ENCODE results near the gene MCOLN1. TPM values are rescaled to one million over a fixed set of nuclear protein-coding genes. Genes with fewer than 3 reads are reported as not detected.

MCOLN1 gene
- total and polyA plus RNA-seq, 9 of the 15 experiments (the other 6 are each of a cell fraction or from before 2014, with no cell fraction given): 0.25 to 15.4 (median 7.1) TPM

DNA sequence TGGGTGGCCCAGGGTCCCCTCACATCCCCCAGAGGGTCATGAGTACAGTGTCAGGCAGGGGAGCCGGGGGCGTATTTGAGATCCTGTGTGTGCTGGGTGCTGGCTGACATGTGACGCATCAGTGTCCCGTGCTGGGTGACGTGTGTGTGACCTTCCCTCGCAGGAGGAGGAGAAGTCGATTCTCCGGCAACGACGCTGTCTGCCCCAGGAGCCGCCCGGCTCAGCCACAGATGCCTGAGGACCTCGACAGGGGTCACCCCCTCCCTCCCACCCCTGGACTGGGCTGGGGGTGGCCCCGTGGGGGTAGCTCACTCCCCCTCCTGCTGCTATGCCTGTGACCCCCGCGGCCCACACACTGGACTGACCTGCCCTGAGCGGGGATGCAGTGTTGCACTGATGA, 38.9 kb downstream of the MCOLN1 start:
- 11% methylated on average over 6 of the region's 17 CpGs for WGBS (ENCODE audit: insufficient coverage, low coverage, missing lambda C conversion rate)
- no peaks in the 10 kb centered on the region for H3K9me1 ChIP-seq (ENCODE audit: control insufficient read depth, insufficient read depth, low read length)
- no peak overlapping the region for H3K4me2 ChIP-seq (ENCODE audit: insufficient read depth, low read length)
- H2AFZ ChIP-seq (ENCODE audit: low read depth, low read length): no peak overlapping the region
- in situ Hi-C loops (cut with MboI): no loop called here
- no peak overlapping the region for H3K27ac ChIP-seq (ENCODE audit: extremely low read depth, low read depth, low read length)
- ATAC-seq (no peak), FAIRE-seq (no peak), DNase-seq (ENCODE audit: extremely low read depth in 1 of 4, low spot score in 3 of 4) (no peak)
- H4K20me1 ChIP-seq (replicated peaks; ENCODE audit: control insufficient read depth, insufficient read depth, low read length): peaks cover 3% of the 10 kb centered on the region
- H3K36me3 ChIP-seq (ENCODE audit: control insufficient read depth, insufficient read depth, low read length): peaks cover 13% of the 10 kb centered on the region; the same call in 1 of the 3 replicates
- peaks cover 0 to 9% of the 10 kb centered on the region in 2 experiments; a peak in 2 of 5 replicates for H3K4me1 ChIP-seq (replicated peaks in 1 of 2; ENCODE audit: control insufficient read depth in 2 of 2, insufficient read depth in 2 of 2, low read length in 2 of 2)
- H3K79me2 ChIP-seq (ENCODE audit: control insufficient read depth, insufficient read depth, low read length): no peaks in the 10 kb centered on the region
- intact Hi-C loops (cut with micrococcal nuclease): no loop called here
- H3K9ac ChIP-seq (ENCODE audit: insufficient read depth in 1 of 2, low read depth in 2 of 2, low read length in 2 of 2): no peak overlapping the region; a peak in 1 of 4 replicates
- ChIA-PET CTCF (ENCODE audit: low intra/inter-chr PET ratio) (interaction anchor here (0.6 kb wide), 1 partner anchor 409 kb away, joined by 5 read pairs; no protein-coding TSS in a partner anchor), POLR2A (no interaction called here)
- H3K27me3 ChIP-seq (ENCODE audit: control insufficient read depth in 2 of 2, insufficient read depth in 2 of 2, low read length in 2 of 2): no peaks in the 10 kb centered on the region; a peak in 1 of 5 replicates
- no peaks in the 10 kb centered on the region for H3K9me3 ChIP-seq (replicated peaks; ENCODE audit: control insufficient read depth, insufficient read depth, low read depth, low read length)
- H3K4me3 ChIP-seq: no peak overlapping the region
- no TSS peak for BruUV-seq (replicated peaks)
- TF ChIP-seq, protein P1, sequence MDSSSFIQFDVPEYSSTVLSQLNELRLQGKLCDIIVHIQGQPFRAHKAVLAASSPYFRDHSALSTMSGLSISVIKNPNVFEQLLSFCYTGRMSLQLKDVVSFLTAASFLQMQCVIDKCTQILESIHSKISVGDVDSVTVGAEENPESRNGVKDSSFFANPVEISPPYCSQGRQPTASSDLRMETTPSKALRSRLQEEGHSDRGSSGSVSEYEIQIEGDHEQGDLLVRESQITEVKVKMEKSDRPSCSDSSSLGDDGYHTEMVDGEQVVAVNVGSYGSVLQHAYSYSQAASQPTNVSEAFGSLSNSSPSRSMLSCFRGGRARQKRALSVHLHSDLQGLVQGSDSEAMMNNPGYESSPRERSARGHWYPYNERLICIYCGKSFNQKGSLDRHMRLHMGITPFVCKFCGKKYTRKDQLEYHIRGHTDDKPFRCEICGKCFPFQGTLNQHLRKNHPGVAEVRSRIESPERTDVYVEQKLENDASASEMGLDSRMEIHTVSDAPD (CRISPR knock-in tag; IDR thresholded peaks at IDR 0.05): no peak
- TF ChIP-seq FOXK2 (conservative IDR thresholded peaks at IDR 0.05 in 1 of 2, IDR thresholded peaks at IDR 0.05 in 1 of 2; ENCODE audit: low read depth in 2 of 2) (no peak), BHLHE40 (IDR thresholded peaks at IDR 0.05; ENCODE audit: low read length) (peak; percentile 54; the same call in 1 of the 2 replicates), MEIS2 (IDR thresholded peaks at IDR 0.05; ENCODE audit: partially characterized antibody) (no peak), FIP1L1 (IDR thresholded peaks at IDR 0.05; ENCODE audit: low read depth, low read length, poor library complexity, severe bottlenecking) (no peak), CREM (IDR thresholded peaks at IDR 0.05; ENCODE audit: low read depth) (peak; percentile 69), PTTG1 (tag; IDR thresholded peaks at IDR 0.05; ENCODE audit: low read depth) (no peak)
- TF ChIP-seq, protein P2, sequence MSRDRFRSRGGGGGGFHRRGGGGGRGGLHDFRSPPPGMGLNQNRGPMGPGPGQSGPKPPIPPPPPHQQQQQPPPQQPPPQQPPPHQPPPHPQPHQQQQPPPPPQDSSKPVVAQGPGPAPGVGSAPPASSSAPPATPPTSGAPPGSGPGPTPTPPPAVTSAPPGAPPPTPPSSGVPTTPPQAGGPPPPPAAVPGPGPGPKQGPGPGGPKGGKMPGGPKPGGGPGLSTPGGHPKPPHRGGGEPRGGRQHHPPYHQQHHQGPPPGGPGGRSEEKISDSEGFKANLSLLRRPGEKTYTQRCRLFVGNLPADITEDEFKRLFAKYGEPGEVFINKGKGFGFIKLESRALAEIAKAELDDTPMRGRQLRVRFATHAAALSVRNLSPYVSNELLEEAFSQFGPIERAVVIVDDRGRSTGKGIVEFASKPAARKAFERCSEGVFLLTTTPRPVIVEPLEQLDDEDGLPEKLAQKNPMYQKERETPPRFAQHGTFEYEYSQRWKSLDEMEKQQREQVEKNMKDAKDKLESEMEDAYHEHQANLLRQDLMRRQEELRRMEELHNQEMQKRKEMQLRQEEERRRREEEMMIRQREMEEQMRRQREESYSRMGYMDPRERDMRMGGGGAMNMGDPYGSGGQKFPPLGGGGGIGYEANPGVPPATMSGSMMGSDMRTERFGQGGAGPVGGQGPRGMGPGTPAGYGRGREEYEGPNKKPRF (IDR thresholded peaks at IDR 0.05; ENCODE audit: low read depth, low read length): no peak
- TF ChIP-seq, protein P3, sequence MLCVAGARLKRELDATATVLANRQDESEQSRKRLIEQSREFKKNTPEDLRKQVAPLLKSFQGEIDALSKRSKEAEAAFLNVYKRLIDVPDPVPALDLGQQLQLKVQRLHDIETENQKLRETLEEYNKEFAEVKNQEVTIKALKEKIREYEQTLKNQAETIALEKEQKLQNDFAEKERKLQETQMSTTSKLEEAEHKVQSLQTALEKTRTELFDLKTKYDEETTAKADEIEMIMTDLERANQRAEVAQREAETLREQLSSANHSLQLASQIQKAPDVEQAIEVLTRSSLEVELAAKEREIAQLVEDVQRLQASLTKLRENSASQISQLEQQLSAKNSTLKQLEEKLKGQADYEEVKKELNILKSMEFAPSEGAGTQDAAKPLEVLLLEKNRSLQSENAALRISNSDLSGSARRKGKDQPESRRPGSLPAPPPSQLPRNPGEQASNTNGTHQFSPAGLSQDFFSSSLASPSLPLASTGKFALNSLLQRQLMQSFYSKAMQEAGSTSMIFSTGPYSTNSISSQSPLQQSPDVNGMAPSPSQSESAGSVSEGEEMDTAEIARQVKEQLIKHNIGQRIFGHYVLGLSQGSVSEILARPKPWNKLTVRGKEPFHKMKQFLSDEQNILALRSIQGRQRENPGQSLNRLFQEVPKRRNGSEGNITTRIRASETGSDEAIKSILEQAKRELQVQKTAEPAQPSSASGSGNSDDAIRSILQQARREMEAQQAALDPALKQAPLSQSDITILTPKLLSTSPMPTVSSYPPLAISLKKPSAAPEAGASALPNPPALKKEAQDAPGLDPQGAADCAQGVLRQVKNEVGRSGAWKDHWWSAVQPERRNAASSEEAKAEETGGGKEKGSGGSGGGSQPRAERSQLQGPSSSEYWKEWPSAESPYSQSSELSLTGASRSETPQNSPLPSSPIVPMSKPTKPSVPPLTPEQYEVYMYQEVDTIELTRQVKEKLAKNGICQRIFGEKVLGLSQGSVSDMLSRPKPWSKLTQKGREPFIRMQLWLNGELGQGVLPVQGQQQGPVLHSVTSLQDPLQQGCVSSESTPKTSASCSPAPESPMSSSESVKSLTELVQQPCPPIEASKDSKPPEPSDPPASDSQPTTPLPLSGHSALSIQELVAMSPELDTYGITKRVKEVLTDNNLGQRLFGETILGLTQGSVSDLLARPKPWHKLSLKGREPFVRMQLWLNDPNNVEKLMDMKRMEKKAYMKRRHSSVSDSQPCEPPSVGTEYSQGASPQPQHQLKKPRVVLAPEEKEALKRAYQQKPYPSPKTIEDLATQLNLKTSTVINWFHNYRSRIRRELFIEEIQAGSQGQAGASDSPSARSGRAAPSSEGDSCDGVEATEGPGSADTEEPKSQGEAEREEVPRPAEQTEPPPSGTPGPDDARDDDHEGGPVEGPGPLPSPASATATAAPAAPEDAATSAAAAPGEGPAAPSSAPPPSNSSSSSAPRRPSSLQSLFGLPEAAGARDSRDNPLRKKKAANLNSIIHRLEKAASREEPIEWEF (CRISPR knock-in tag; IDR thresholded peaks at IDR 0.05): no peak

Measured in K562 (cell line).